Loucy (cell line): ENCODE measurements around the gene SCIMP.

Experiments used
- CTCF ChIP-seq: fragments of 200-600 bp; sonication (generic); conservative IDR thresholded peaks from 2 replicates; pipeline ENCODE4 v1.5.1; 2014; ENCODE audit warnings: mild to moderate bottlenecking, antibody characterized with exemption, low read length
- EZH2phosphoT487 ChIP-seq: fragments of 200-600 bp; IDR thresholded peaks from 2 replicates; pipeline ENCODE4 v1.6.1; 2018; ENCODE audit warnings: antibody characterized with exemption, mild to moderate bottlenecking, moderate library complexity, borderline replicate concordance

- TF ChIP-seq CTCF = no peak
- no peak for TF ChIP-seq EZH2phosphoT487
These were observed 24.6 kb downstream of the SCIMP start for GRCh38 chr17:5210091-5210490.
